Mesendoderm (in vitro differentiated cells): Measurements from ENCODE around the gene ESF1.
A peak's percentile ranks its signal among the peaks of the same experiment; 100 is the strongest.

Experiments used
- DNase-seq: peaks from one replicate; pipeline ENCODE4 v3.0.0; 2013
- H2AK5ac ChIP-seq: 2 replicates; pipeline ENCODE4 v1.6.1; 2013; ENCODE audit warnings: low read length, inconsistent platforms
- H2BK120ac ChIP-seq: 2 replicates; pipeline ENCODE4 v1.6.1; 2013; ENCODE audit warnings: low read depth, mild to moderate bottlenecking, low read length, moderate library complexity, mixed read lengths
- H2BK15ac ChIP-seq: replicated peaks from 2 replicates; pipeline ENCODE4 v1.6.1; 2013; ENCODE audit warnings: low read depth, mild to moderate bottlenecking, moderate library complexity
- H2BK5ac ChIP-seq: 2 replicates; pipeline ENCODE4 v1.6.1; 2013; ENCODE audit warnings: low read length, inconsistent platforms
- H3K18ac ChIP-seq: 2 replicates; pipeline ENCODE4 v1.6.1; 2013; ENCODE audit warnings: mild to moderate bottlenecking, low read length, mixed read lengths
- H3K23ac ChIP-seq: one replicate; pipeline ENCODE4 v1.6.1; 2013; ENCODE audit warnings: low read length
- H3K27ac ChIP-seq: 2 replicates; pipeline ENCODE4 v1.5.1; 2013; ENCODE audit warnings: low read depth, mild to moderate bottlenecking, inconsistent platforms, low read length, moderate library complexity
- H3K27me3 ChIP-seq: 2 replicates; pipeline ENCODE4 v1.6.1; 2013; ENCODE audit warnings: low read length, control low read depth, mild to moderate bottlenecking, inconsistent platforms; ENCODE audit not compliant: insufficient read depth, poor library complexity
- H3K36me3 ChIP-seq: 2 replicates; pipeline ENCODE4 v1.6.1; 2013; ENCODE audit warnings: low read length, inconsistent platforms; ENCODE audit not compliant: control insufficient read depth, insufficient read depth
- H3K4ac ChIP-seq: one replicate; pipeline ENCODE4 v1.6.1; 2013; ENCODE audit warnings: low read depth, mild to moderate bottlenecking, low read length, moderate library complexity
- H3K4me1 ChIP-seq: 2 replicates; pipeline ENCODE4 v1.6.1; 2013; ENCODE audit warnings: low read depth, low read length, inconsistent platforms; ENCODE audit not compliant: control insufficient read depth
- H3K4me2 ChIP-seq: 2 replicates; pipeline ENCODE4 v1.6.1; 2013; ENCODE audit warnings: low read length
- H3K4me3 ChIP-seq: 2 replicates; pipeline ENCODE4 v1.5.1; 2013; ENCODE audit warnings: mild to moderate bottlenecking, low read length
- H3K56ac ChIP-seq: one replicate; pipeline ENCODE4 v1.6.1; 2013; ENCODE audit warnings: low read length
- H3K79me1 ChIP-seq: 2 replicates; pipeline ENCODE4 v1.6.1; 2013; ENCODE audit warnings: low read length, inconsistent platforms
- H3K79me2 ChIP-seq: 2 replicates; pipeline ENCODE4 v1.6.1; 2013; ENCODE audit warnings: mild to moderate bottlenecking, low read length; ENCODE audit not compliant: control insufficient read depth, insufficient read depth
- H3K9ac ChIP-seq: 2 replicates; pipeline ENCODE4 v1.6.1; 2013; ENCODE audit warnings: low read length, inconsistent platforms
- H4K5ac ChIP-seq: one replicate; pipeline ENCODE4 v1.6.1; 2013; ENCODE audit warnings: low read length
- H4K8ac ChIP-seq: one replicate; pipeline ENCODE4 v1.6.1; 2013; ENCODE audit warnings: low read depth, mild to moderate bottlenecking, control low read depth, low read length, moderate library complexity
- WGBS: extraction: QIAGEN DNeasy Blood & Tissue Kit; methylation state at CpG from one replicate; pipeline ENCODE4 v1.1.7; 2013; ENCODE audit warnings: low lambda C conversion rate, missing lambda C conversion rate; ENCODE audit not compliant: insufficient coverage; ENCODE audit errors: extremely low coverage; 5-methylcytosine and 5-hydroxymethylcytosine counted together

The ESF1 gene

DNA sequence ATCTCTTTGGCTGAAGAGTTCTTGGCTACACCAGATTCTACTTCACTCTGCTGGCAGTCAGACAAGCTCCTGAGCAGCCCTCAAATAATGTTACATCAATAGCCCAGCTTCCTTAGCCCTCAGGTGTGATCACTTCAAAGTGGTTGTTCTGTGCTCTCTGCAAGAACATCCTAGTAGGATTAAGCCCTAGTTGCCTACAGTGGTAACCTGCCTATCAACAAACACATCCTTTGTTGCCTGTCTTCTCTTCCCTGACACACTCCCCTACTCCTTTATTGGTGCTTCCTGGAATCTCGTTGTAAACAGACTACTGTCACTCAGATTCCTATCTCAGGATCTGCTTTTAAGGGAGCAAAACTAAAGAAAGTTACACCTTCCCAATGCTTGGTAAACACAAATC is 100.9 kb downstream of the ESF1 start:
- no peaks in the 10 kb centered on the region for H3K4me1 ChIP-seq
- no peak overlapping the region for H3K9ac ChIP-seq
- H3K4me2 ChIP-seq, result no peak overlapping the region
- no peak overlapping the region for H3K23ac ChIP-seq
- H3K4ac ChIP-seq, result no peak overlapping the region
- no peak overlapping the region for H3K27ac ChIP-seq
- H2BK5ac ChIP-seq, result no peak overlapping the region
- H3K27me3 ChIP-seq, result no peaks in the 10 kb centered on the region
- H4K8ac ChIP-seq, result no peak overlapping the region
- WGBS, result no CpG with 5 or more reads among the region's 1 CpG
- no peak overlapping the region for H3K18ac ChIP-seq
- no peak overlapping the region for H4K5ac ChIP-seq
- H3K4me3 ChIP-seq, result no peak overlapping the region
- no peaks in the 10 kb centered on the region for H3K79me2 ChIP-seq
- H3K79me1 ChIP-seq, result no peaks in the 10 kb centered on the region
- H3K56ac ChIP-seq, result no peak overlapping the region
- H2BK15ac ChIP-seq, result no peak overlapping the region
- no peak overlapping the region for H2BK120ac ChIP-seq
- H3K36me3 ChIP-seq, result no peaks in the 10 kb centered on the region
- peak; percentile 19 for DNase-seq
- H2AK5ac ChIP-seq, result no peak overlapping the region

DNA sequence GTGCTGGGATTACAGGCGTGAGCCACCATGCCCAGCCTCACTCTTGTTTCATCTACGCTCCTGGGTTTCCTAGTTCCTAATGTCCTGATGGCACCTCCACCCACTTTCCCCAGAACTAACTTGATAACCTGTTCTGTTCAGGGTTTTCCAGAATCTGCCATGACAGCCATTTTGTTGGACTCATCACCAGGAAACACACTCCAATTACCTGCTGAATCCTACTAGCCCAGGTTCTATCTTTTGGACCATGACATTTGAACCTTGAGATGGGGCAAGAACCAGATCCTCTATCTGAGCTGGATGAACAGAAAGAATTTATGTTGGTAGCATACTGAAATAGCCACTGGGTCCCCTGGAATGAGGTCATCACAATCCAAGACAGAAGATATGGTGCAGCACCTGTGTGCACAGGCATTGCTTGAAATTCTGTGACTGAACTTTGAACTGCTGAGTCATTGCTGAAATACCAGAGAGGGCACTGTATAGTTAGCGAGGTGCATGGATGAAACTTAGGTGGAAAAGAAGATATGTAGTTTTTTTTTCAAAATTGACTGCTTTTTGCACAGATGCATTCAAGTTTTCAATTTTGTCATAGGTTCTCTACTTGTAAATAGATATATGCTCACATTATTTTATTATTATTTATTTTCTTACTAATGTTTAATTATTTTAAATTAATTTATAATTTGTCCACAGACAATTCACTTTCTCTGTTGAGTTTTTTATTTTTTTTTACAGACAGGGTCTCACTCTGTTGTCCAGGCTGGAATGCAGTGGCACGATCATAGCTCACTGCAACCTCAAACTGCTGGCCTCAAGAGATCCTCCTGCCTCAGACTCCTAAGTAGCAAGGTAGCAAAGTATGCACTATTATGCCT is 103.2 kb downstream of the ESF1 start:
- H2BK5ac ChIP-seq, result no peak overlapping the region
- no CpG with 5 or more reads among the region's 4 CpGs for WGBS
- no peaks in the 10 kb centered on the region for H3K79me1 ChIP-seq
- no peak overlapping the region for H3K4ac ChIP-seq
- H3K23ac ChIP-seq, result no peak overlapping the region
- H3K4me3 ChIP-seq, result no peak overlapping the region
- no peak overlapping the region for H3K18ac ChIP-seq
- no peaks in the 10 kb centered on the region for H3K27me3 ChIP-seq
- H3K27ac ChIP-seq, result no peak overlapping the region
- H2BK120ac ChIP-seq, result no peak overlapping the region
- no peak overlapping the region for H3K4me2 ChIP-seq
- H3K56ac ChIP-seq, result no peak overlapping the region
- no peak overlapping the region for H3K9ac ChIP-seq
- H4K8ac ChIP-seq, result no peak overlapping the region
- no peak overlapping the region for H2BK15ac ChIP-seq
- no peaks in the 10 kb centered on the region for H3K4me1 ChIP-seq
- no peaks in the 10 kb centered on the region for H3K79me2 ChIP-seq
- no peak for DNase-seq
- no peak overlapping the region for H4K5ac ChIP-seq
- H3K36me3 ChIP-seq, result no peaks in the 10 kb centered on the region
- no peak overlapping the region for H2AK5ac ChIP-seq

DNA sequence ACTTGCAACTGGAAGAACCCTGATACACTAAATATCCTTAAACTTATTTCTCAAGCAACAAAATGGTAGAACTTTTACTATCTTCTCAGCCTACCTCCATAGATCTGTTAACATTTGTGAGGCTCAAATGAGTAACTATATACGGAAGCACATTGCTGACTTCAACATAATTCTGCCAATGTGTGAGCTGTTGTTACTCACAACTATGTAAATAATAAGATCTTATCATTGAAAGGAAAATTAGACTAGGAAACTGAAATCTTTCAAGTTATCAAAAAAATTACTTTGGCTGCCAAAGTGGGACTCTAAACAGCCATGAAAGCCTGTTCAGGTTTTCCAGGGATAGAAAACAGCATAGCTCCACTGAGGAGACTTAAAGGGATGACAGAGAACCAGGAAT is 105.8 kb downstream of the ESF1 start:
- Histone ChIP-seq H2BK120ac (no peak overlapping the region), H3K4me2 (no peak overlapping the region), H3K23ac (no peak overlapping the region), H3K27ac (no peak overlapping the region), H4K8ac (no peak overlapping the region), H3K4ac (no peak overlapping the region), H3K4me3 (no peak overlapping the region), H3K27me3 (no peaks in the 10 kb centered on the region), H2BK5ac (no peak overlapping the region), H3K18ac (no peak overlapping the region), H3K36me3 (no peaks in the 10 kb centered on the region), H3K56ac (no peak overlapping the region), H3K9ac (no peak overlapping the region), H3K79me1 (no peaks in the 10 kb centered on the region), H2BK15ac (no peak overlapping the region), H3K4me1 (no peaks in the 10 kb centered on the region), H4K5ac (no peak overlapping the region), H2AK5ac (no peak overlapping the region), H3K79me2 (no peaks in the 10 kb centered on the region)
- no peak for DNase-seq
- no CpG with 5 or more reads among the region's 1 CpG for WGBS

DNA sequence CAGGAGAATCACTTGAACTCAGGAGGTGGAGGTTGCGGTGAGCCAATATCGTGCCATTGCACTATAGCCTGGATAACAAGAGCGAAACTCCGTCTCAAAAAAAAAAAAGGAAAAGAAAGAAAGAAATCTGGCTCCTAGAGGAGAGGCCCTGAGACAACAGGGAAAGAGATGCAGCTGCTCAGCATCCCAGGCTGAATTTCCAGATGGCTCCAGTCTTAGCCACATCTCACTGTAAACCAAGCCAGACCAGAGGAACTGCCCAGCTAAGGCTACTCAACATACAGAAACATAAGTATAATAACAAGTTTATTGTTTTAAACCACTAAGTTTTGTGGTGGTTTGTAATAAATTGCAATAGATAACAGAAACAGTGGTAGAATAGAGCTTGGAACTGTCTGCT is 107.5 kb downstream of the ESF1 start:
- Histone ChIP-seq H3K23ac (no peak overlapping the region), H3K9ac (no peak overlapping the region), H3K79me1 (no peaks in the 10 kb centered on the region), H3K4me3 (no peak overlapping the region), H2BK5ac (no peak overlapping the region), H2BK120ac (no peak overlapping the region), H3K79me2 (no peaks in the 10 kb centered on the region), H3K18ac (no peak overlapping the region), H3K4me2 (no peak overlapping the region), H3K4ac (no peak overlapping the region), H2BK15ac (no peak overlapping the region), H2AK5ac (no peak overlapping the region), H3K27me3 (no peaks in the 10 kb centered on the region), H4K8ac (no peak overlapping the region), H3K56ac (no peak overlapping the region), H4K5ac (no peak overlapping the region), H3K27ac (no peak overlapping the region), H3K36me3 (no peaks in the 10 kb centered on the region), H3K4me1 (no peaks in the 10 kb centered on the region)
- DNase-seq, result no peak
- no CpG with 5 or more reads among the region's 4 CpGs for WGBS

DNA sequence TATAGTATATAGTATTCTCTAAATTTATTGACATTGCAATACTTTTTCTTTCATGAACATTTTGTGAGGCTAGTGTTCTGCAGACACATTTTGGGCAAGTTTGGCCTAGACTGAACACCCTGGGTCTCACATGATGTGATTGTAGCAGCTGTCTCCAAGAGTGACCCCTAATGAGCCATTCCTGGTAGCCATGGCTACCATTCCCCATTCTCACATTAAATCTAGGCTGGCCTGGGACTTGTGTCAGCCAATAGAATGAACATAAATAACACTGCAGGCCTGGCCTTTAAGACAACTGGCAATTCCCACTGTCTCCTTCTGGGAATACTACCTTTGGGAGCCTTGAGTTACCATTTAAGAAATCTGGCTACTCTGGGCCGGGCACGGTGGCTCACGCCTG is 108.0 kb downstream of the ESF1 start:
- Histone ChIP-seq H3K9ac (no peak overlapping the region), H3K79me2 (no peaks in the 10 kb centered on the region), H2BK5ac (no peak overlapping the region), H2BK120ac (no peak overlapping the region), H3K4ac (no peak overlapping the region), H3K79me1 (no peaks in the 10 kb centered on the region), H3K27me3 (no peaks in the 10 kb centered on the region), H2BK15ac (no peak overlapping the region), H3K18ac (no peak overlapping the region), H4K8ac (no peak overlapping the region), H3K23ac (no peak overlapping the region), H3K4me1 (no peaks in the 10 kb centered on the region), H3K56ac (no peak overlapping the region), H3K36me3 (no peaks in the 10 kb centered on the region), H4K5ac (no peak overlapping the region), H3K4me3 (no peak overlapping the region), H3K27ac (no peak overlapping the region), H3K4me2 (no peak overlapping the region), H2AK5ac (no peak overlapping the region)
- WGBS, result no CpG with 5 or more reads among the region's 3 CpGs
- DNase-seq, result no peak

DNA sequence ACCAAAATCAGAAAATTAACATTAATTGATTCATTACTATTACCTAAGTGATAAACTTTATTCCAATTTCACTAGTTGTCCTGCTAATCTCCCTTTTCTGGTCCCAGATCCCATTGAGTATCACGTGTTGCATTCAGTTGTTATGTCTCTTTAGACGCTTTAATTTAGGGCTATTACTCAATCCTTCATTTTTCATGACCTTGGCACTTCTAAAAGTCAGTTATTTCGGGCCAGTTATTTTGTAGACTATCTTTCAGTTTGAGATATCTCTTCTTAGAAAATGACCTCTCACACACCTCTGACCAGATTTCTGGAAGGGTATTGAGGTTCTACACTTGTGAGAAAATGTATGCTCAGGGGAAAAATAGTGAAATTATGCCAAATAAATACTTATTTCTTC is 112.0 kb downstream of the ESF1 start:
- DNase-seq, result no peak
- Histone ChIP-seq H2BK15ac (no peak overlapping the region), H3K79me1 (no peaks in the 10 kb centered on the region), H3K27me3 (no peaks in the 10 kb centered on the region), H3K4me1 (no peaks in the 10 kb centered on the region), H3K4me3 (no peak overlapping the region), H3K56ac (no peak overlapping the region), H3K23ac (no peak overlapping the region), H4K8ac (no peak overlapping the region), H3K4me2 (no peak overlapping the region), H2BK5ac (no peak overlapping the region), H3K79me2 (no peaks in the 10 kb centered on the region), H3K36me3 (no peaks in the 10 kb centered on the region), H3K4ac (no peak overlapping the region), H3K27ac (no peak overlapping the region), H2AK5ac (no peak overlapping the region), H4K5ac (no peak overlapping the region), H3K18ac (no peak overlapping the region), H2BK120ac (no peak overlapping the region), H3K9ac (no peak overlapping the region)
- no CpG with 5 or more reads among the region's 3 CpGs for WGBS
